Coronary artery (tissue), 2 donors: Measurements from ENCODE around the gene PHACTR2.
"Not testable (repeated sequence)": the region's sequence is repeated elsewhere in the genome, so short reads cannot be mapped to it uniquely, and the experiment has no call there.

Experiments used
- DNase-seq: peaks from one replicate; pipeline ENCODE4 v3.0.0-alpha.2; 2017; ENCODE audit warnings: low spot score
- H3K27ac ChIP-seq, 2 donors: fragments of 200-600 bp; sonication (generic); one replicate each; pipeline ENCODE4 v1.5.1; 2016 to 2019
- H3K4me3 ChIP-seq: fragments of 200-600 bp; sonication (generic); 2 replicates; pipeline ENCODE4 v1.5.1; 2016; ENCODE audit warnings: mild to moderate bottlenecking, moderate library complexity
- TF ChIP-seq, protein P1 (sequence below): fragments of 200-600 bp; sonication (generic); IDR thresholded peaks from one replicate; pipeline ENCODE4 v1.5.1; 2019; ENCODE audit warnings: antibody characterized with exemption

PHACTR2 gene

DNA sequence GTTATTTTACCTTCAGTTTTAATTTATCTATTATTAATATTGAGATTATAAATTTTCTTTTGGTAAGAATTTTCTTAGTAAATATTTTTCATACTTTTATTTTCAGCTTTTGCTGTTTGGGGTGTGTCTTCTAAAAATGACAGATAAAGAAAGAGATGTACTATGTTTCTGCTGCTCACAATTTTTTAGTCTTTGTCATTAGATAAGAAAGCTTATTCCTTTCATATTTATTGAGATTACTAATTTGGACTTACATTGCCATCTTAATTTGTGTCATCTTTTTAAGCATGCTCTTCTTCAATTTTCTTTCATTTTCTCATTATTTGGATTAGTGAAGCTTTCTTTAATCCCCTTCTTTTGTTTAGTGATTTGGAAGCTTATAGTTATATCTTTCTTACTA, 13.6 kb upstream of the PHACTR2 start:
- no peak overlapping the region for H3K27ac ChIP-seq
- TF ChIP-seq, protein P1, sequence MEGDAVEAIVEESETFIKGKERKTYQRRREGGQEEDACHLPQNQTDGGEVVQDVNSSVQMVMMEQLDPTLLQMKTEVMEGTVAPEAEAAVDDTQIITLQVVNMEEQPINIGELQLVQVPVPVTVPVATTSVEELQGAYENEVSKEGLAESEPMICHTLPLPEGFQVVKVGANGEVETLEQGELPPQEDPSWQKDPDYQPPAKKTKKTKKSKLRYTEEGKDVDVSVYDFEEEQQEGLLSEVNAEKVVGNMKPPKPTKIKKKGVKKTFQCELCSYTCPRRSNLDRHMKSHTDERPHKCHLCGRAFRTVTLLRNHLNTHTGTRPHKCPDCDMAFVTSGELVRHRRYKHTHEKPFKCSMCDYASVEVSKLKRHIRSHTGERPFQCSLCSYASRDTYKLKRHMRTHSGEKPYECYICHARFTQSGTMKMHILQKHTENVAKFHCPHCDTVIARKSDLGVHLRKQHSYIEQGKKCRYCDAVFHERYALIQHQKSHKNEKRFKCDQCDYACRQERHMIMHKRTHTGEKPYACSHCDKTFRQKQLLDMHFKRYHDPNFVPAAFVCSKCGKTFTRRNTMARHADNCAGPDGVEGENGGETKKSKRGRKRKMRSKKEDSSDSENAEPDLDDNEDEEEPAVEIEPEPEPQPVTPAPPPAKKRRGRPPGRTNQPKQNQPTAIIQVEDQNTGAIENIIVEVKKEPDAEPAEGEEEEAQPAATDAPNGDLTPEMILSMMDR, result no peak
- no peak for DNase-seq
- H3K4me3 ChIP-seq, result no peak overlapping the region

DNA sequence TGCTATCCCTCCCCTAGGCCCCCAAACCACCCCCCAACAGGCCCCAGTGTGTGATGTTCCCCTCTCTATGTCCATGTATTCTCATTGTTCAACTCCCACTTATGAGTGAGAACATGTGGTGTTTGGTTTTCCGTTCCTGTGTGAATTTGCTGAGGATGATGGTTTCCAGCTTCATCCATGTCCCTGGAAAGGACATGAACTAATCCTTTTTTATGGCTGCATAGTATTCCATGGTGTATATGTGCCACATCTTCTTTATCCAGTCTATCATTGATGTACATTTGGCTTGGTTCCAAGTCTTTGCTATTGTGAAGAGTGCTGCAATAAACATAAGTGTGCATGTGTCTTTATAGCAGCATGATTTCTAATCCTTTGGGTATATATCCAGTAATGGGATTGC, 11.8 kb upstream of the PHACTR2 start:
- H3K27ac ChIP-seq, H3K4me3 ChIP-seq, DNase-seq: not testable (repeated sequence)

DNA sequence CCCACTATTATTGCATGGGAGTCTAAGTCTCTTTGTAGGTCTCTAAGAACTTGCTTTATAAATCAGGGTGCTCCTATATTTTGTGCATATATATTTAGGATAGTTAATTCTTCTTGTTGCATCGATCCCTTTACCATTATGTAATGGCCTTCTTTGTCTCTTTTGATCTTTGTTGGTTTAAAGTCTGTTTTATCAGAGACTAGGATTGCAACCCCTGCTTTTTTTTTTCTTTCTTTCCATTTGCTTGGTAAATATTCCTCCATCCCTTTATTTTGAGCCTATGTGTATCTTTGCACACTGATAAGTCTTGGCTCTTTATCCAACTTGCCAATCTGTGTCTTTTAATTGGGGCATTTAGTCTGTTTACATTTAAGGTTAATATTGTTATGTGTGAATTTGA, 8.3 kb upstream of the PHACTR2 start:
- not testable (repeated sequence) for DNase-seq, H3K27ac ChIP-seq, H3K4me3 ChIP-seq

DNA sequence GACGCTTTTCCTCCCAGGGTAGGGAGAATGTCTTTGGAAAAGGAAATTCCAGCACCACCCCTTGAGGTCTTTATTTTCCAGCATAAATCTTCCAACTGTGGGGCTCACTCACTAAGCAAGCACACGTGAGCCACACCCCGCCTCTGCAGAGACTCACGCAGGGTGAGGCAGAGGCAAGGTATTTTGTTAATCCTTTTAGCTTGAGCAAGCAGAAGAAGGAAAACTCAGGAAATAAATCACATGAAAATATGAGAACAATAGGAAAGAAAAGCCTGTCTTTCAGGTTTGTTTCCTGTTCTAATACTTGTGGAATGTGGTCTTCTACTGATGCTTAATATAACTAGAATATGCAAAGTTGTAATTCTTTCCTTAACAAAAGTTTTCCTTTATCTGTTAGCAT, 4.1 kb upstream of the PHACTR2 start:
- TF ChIP-seq, protein P1, result no peak
- H3K4me3 ChIP-seq, result no peak overlapping the region
- H3K27ac ChIP-seq, result no peak overlapping the region
- no peak for DNase-seq

DNA sequence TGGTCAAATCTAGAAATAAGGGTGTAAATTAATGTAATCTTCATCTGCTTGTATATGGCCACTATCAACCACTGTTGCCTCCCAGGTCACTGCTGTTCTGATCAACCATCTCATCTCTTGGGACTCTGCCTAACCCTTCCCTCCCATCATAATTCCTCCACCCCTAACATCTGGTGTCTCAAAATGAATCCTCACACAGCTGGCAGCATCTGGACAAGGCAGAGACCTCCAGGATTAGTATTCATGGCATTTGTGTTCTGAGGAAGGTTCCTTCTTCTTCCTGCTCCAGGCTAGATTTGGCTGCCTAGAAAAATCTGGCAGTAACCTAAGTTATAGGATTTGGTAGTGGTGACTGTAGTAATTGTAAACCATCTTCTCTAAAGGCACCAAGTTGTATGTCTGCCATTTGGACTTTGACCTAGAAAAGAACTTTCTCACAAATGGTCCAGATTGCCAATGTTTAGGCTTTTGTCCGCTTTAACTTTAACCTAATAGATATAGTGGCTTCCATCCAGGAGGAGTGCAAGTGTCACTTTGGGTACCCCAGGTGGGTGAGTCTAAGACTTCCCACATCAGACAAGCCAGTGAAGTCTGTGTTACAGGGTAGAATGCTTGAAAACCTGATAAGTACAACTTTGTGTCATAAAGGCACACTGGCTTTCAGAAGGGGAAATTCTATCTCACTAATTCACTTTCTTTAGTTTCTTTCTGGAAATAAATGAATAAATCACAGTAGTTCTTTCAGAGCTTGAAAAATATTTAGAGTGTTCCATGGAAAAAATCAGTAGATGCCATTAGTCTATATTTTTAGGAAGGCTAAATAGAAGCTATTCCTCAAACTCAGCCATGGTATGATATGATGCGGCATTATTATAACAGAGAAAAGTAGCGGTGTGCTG, 3.0 kb upstream of the PHACTR2 start:
- Histone ChIP-seq H3K4me3 (no peak overlapping the region), H3K27ac (peak overlapping the region; percentile 60 to 68)
- TF ChIP-seq, protein P1, result no peak
- no peak for DNase-seq

DNA sequence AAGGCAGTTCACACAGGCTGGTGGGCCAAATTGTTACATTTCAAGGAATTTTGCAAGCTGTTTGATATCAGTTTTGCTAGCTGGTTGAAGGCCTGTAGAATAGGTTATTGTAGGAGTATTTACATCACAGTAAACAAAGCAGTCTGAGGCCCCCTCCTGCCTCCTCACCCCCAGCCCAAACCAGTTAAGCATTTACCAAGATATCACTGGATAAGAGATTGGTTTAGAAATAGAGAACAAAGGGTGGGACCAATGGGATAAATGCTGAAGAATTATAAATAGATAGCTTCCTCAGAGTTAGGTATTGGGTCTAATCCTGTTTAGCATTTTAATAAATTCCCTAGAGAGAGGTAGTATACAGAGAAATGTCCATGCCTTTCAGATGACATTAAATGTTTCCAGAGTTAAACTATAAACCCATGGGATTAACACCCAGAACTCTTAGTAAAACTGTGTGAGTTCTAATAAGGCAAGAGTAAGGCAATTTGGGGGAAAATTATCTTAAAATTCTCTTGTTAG, 2.3 kb upstream of the PHACTR2 start:
- TF ChIP-seq, protein P1, result no peak
- Histone ChIP-seq H3K4me3 (no peak overlapping the region), H3K27ac (peak overlapping the region; percentile 60 to 68)
- no peak for DNase-seq

DNA sequence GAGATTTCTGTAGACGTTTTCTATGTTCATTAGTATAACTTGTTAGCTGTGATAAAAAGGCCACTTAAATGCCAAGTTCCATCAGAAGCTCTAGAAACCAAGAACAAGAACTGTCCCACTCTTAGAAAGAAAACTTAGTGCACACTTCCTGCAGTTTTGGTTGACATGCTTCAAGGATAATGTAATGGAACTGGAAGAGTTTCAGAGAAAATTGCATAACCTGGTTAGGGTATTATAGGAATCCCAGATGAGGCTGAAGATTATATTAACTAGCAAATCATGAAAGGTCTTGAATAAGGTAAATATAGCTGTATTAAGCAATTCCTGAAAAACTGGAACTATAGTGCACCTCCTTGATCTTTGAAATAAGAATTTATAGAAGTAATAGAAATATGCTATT, 1.8 kb upstream of the PHACTR2 start:
- Histone ChIP-seq H3K27ac (peak overlapping the region; percentile 60 to 68), H3K4me3 (no peak overlapping the region)
- DNase-seq, result no peak

More for the DNA sequence above, 1.8 kb upstream of the PHACTR2 start:
- TF ChIP-seq, protein P1, result no peak
